Measurements from ENCODE around the gene SACS. TPM values are rescaled to one million over a fixed set of nuclear protein-coding genes. Genes with fewer than 3 reads are reported as not detected.

SACS gene
- total and polyA plus RNA-seq, 2 of the 8 experiments (the other 6 are each of a cell fraction or from before 2014, with no cell fraction given): 11.0 to 54.2 TPM

- 88% methylated on average over 5 of the region's 5 CpGs; no CpG with 5 or more reads in 1 of the 2 experiments for WGBS, 2 experiments (ENCODE audit: extremely low coverage in 1 of 2, insufficient coverage in 1 of 2, insufficient read length in 1 of 2, insufficient replicate concordance in 2 of 2, low coverage in 1 of 2, low lambda C conversion rate in 2 of 2, missing lambda C conversion rate in 1 of 2)
- Histone ChIP-seq H2BK20ac (ENCODE audit: low read length) (no peak overlapping the region), H3K79me2 (ENCODE audit: control insufficient read depth in 1 of 2, insufficient read depth in 2 of 2, low read length in 2 of 2) (peaks cover 0 to 7% of the 10 kb centered on the region in 2 experiments; a peak in 2 of 4 replicates), H3K4ac (replicated peaks; ENCODE audit: insufficient read length, low read depth, low read length) (no peak overlapping the region), H2BK5ac (ENCODE audit: low read depth, low read length) (no peak overlapping the region), H3K9me3 (ENCODE audit: insufficient read depth in 2 of 2, low read depth in 1 of 2, low read length in 1 of 2) (no peaks in the 10 kb centered on the region), H3K56ac (replicated peaks; ENCODE audit: insufficient read length, low read depth, low read length) (no peak overlapping the region), H3K4me3 (ENCODE audit: extremely low read depth in 1 of 4, insufficient read depth in 2 of 4, low read depth in 3 of 4, low read length in 4 of 4) (no peak overlapping the region), H2BK12ac (ENCODE audit: low read depth, low read length) (no peak overlapping the region), H2BK120ac (replicated peaks; ENCODE audit: low read depth, low read length) (no peak overlapping the region), H3K36me3 (ENCODE audit: control insufficient read depth in 2 of 4, insufficient read depth in 4 of 4, low read length in 3 of 4) (peaks cover 0 to 3% (median 0%) of the 10 kb centered on the region in 4 experiments; a peak in 3 of 8 replicates), H3K14ac (ENCODE audit: insufficient read length) (no peak overlapping the region), H3K18ac (ENCODE audit: extremely low read depth, low read length) (no peak overlapping the region), H2BK15ac (ENCODE audit: low read length) (no peak overlapping the region), H3K27me3 (replicated peaks in 1 of 4; ENCODE audit: control insufficient read depth in 3 of 4, extremely low read depth in 1 of 4, insufficient read depth in 3 of 4, low read length in 3 of 4) (peaks cover 0 to 3% (median 0%) of the 10 kb centered on the region in 4 experiments; a peak in 2 of 7 replicates), H4K20me1 (replicated peaks in 1 of 2; ENCODE audit: control insufficient read depth in 1 of 2, insufficient read depth in 2 of 2, low read length in 2 of 2) (no peaks in the 10 kb centered on the region), H2AFZ (ENCODE audit: low read length) (no peak overlapping the region), H4K8ac (ENCODE audit: extremely low read depth, insufficient read depth, low read length) (no peak overlapping the region), H4K91ac (replicated peaks; ENCODE audit: insufficient read length, low read length) (no peak overlapping the region), H3K27ac (ENCODE audit: low read depth, low read length) (no peak overlapping the region), H3K4me2 (ENCODE audit: insufficient read depth in 1 of 2, low read depth in 2 of 2, low read length in 2 of 2) (no peak overlapping the region), H3K4me1 (replicated peaks in 1 of 4; ENCODE audit: control insufficient read depth in 3 of 4, insufficient read depth in 4 of 4, low read length in 3 of 4) (peaks cover 0 to 15% (median 7%) of the 10 kb centered on the region in 4 experiments; a peak in 4 of 7 replicates), H4K5ac (ENCODE audit: insufficient read length, low read depth, low read length) (no peak overlapping the region), H3K79me1 (ENCODE audit: low read depth, low read length) (no peaks in the 10 kb centered on the region), H3K23me2 (ENCODE audit: low read depth, low read length) (peaks cover 5% of the 10 kb centered on the region; the same call in 1 of the 2 replicates), H3K23ac (ENCODE audit: insufficient read length) (no peak overlapping the region), H2AK5ac (ENCODE audit: low read depth, low read length) (no peak overlapping the region), H3K9ac (replicated peaks in 1 of 4; ENCODE audit: extremely low read depth in 1 of 4, low read depth in 3 of 4, low read length in 3 of 4) (no peak overlapping the region)
- ChIA-PET POLR2A (ENCODE audit: partially characterized antibody) (interaction anchor here (0.8 kb wide), 1 partner anchor 9 kb away, joined by 3 read pairs; no protein-coding TSS in a partner anchor), CTCF (ENCODE audit: partially characterized antibody) (interaction anchor here (0.8 kb wide), 1 partner anchor 10 kb away, joined by 5 read pairs; no protein-coding TSS in a partner anchor)
- FAIRE-seq (no peak), DNase-seq (ENCODE audit: low read depth in 1 of 2, low spot score in 2 of 2) (no peak)
- no peak for TF ChIP-seq EGR1 (IDR thresholded peaks at IDR 0.05; ENCODE audit: borderline replicate concordance, low read depth, low read length)
- TF ChIP-seq PHF8 (conservative IDR thresholded peaks at IDR 0.05; ENCODE audit: low read depth, low read length): no peak
- no peak for TF ChIP-seq GABPA (IDR thresholded peaks at IDR 0.05; ENCODE audit: borderline replicate concordance, insufficient read depth, low read length)
- TF ChIP-seq, protein P1, sequence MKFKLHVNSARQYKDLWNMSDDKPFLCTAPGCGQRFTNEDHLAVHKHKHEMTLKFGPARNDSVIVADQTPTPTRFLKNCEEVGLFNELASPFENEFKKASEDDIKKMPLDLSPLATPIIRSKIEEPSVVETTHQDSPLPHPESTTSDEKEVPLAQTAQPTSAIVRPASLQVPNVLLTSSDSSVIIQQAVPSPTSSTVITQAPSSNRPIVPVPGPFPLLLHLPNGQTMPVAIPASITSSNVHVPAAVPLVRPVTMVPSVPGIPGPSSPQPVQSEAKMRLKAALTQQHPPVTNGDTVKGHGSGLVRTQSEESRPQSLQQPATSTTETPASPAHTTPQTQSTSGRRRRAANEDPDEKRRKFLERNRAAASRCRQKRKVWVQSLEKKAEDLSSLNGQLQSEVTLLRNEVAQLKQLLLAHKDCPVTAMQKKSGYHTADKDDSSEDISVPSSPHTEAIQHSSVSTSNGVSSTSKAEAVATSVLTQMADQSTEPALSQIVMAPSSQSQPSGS (IDR thresholded peaks at IDR 0.05; ENCODE audit: low read length): no peak
- TF ChIP-seq GTF2F1 (IDR thresholded peaks at IDR 0.05; ENCODE audit: borderline replicate concordance, low read depth, low read length): no peak
- TF ChIP-seq POLR2A (IDR thresholded peaks at IDR 0.05; ENCODE audit: control extremely low read depth in 1 of 2, low read depth in 2 of 2, low read length in 2 of 2): no peak
- TF ChIP-seq SIN3A (conservative IDR thresholded peaks at IDR 0.05 in 1 of 2, IDR thresholded peaks at IDR 0.05 in 1 of 2; ENCODE audit: low read depth in 1 of 2, low read length in 2 of 2): no peak
- no peak for TF ChIP-seq EP300 (IDR thresholded peaks at IDR 0.05; ENCODE audit: borderline replicate concordance in 1 of 2, low read depth in 2 of 2, low read length in 2 of 2)
- TF ChIP-seq KDM5A (IDR thresholded peaks at IDR 0.05; ENCODE audit: low read length): no peak
- TF ChIP-seq ASH2L (IDR thresholded peaks at IDR 0.05; ENCODE audit: low read length): no peak
- TF ChIP-seq HDAC6 (IDR thresholded peaks at IDR 0.05; ENCODE audit: low read depth, low read length): no peak
- TF ChIP-seq CHD2 (IDR thresholded peaks at IDR 0.05; ENCODE audit: low read length): no peak
Observed at GRCh38 chr13:23436680-23437079, 3.2 kb upstream of the SACS start.

All from H1 (cell line).